ENCODE measurements around the gene HACE1. TPM values are rescaled to one million over a fixed set of nuclear protein-coding genes. Genes with fewer than 3 reads are reported as not detected.

HACE1 gene
- total RNA-seq, 4 donors from 2014 or later = 10.1 to 24.3 (median 14.6) TPM

GRCh38 chr6:104711371-104711770, 148.3 kb downstream of the HACE1 start:
- TF ChIP-seq POLR2AphosphoS5 (IDR thresholded peaks at IDR 0.05) = no peak
- TF ChIP-seq EP300 (IDR thresholded peaks at IDR 0.05; ENCODE audit: low read depth) = no peak
- no peak for TF ChIP-seq CTCF (IDR thresholded peaks at IDR 0.05)
- TF ChIP-seq POLR2A (IDR thresholded peaks at IDR 0.05) = no peak
- H3K27ac ChIP-seq = no peak overlapping the region
- in situ Hi-C loops (cut with MboI; ENCODE audit: low pct_ligation_motif_present in 1 of 4, low pct_unique_long_range_greater_than_20kb in 1 of 4, low sequenced_read_pairs in 3 of 4) (no loop called here), intact Hi-C loops (cut with DNase I; ENCODE audit: low total_unique reads) (no loop called here)
- no peaks in the 10 kb centered on the region for H3K27me3 ChIP-seq
- H3K36me3 ChIP-seq = no peaks in the 10 kb centered on the region
- no peak for DNase-seq
- H3K4me1 ChIP-seq = no peaks in the 10 kb centered on the region
- H3K4me3 ChIP-seq = no peak overlapping the region
- 50% methylated on average over 4 of the region's 4 CpGs; no CpG with 5 or more reads in 1 of the 2 donors for WGBS, 2 donors (ENCODE audit: low coverage in 1 of 2)
- H3K9me3 ChIP-seq = no peaks in the 10 kb centered on the region

DNA sequence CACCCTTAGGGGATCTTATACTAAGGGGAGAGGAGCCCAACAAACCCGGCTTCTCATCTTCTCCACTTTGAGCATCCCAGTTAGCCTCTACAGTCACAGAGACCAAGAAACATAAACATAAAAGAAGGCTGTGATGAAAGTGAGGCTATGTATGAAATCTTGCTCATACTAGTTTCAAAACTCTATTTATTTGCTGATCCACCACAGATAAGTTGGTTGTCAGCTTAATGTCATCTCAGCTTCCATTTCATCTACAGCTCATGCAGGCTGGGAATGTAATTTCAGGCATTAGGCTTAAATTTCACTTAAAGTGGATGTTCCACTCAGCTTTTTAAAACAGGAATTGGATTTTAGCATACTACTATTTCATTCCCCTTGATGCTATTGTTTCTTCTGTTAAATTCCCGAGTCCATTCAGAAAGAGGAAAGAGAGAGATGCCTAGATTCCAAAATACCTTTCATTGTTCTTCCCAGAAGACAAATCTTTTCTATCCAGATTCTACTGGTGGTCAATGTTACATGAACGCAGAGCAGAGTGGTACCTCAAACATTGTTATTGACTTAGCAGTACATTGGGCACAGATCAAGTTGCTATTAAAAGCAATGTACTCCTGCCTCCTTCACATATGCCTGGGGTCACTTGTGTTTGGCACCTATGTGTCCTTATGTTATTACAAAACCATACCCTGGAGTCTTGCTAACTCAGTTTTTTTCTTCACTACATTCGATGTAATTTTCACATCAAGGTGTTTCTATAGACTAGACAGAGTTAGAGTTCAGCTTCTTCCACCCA, 149.0 kb downstream of the HACE1 start:
- in situ Hi-C loops (cut with MboI; ENCODE audit: low pct_ligation_motif_present in 1 of 4, low pct_unique_long_range_greater_than_20kb in 1 of 4, low sequenced_read_pairs in 3 of 4) (no loop called here), intact Hi-C loops (cut with DNase I; ENCODE audit: low total_unique reads) (no loop called here)
- WGBS, 2 donors (ENCODE audit: low coverage in 1 of 2) = 76 to 79% methylated on average over 3 to 4 of the region's 4 CpGs
- no peak for DNase-seq
- TF ChIP-seq POLR2A (IDR thresholded peaks at IDR 0.05) (no peak), CTCF (IDR thresholded peaks at IDR 0.05) (no peak), POLR2AphosphoS5 (IDR thresholded peaks at IDR 0.05) (no peak), EP300 (IDR thresholded peaks at IDR 0.05; ENCODE audit: low read depth) (no peak)
- Histone ChIP-seq H3K27ac (no peak overlapping the region), H3K36me3 (no peaks in the 10 kb centered on the region), H3K4me1 (peaks cover 0 to 2% (median 0%) of the 10 kb centered on the region in 4 donors), H3K27me3 (no peaks in the 10 kb centered on the region), H3K9me3 (no peaks in the 10 kb centered on the region), H3K4me3 (no peak overlapping the region)

DNA sequence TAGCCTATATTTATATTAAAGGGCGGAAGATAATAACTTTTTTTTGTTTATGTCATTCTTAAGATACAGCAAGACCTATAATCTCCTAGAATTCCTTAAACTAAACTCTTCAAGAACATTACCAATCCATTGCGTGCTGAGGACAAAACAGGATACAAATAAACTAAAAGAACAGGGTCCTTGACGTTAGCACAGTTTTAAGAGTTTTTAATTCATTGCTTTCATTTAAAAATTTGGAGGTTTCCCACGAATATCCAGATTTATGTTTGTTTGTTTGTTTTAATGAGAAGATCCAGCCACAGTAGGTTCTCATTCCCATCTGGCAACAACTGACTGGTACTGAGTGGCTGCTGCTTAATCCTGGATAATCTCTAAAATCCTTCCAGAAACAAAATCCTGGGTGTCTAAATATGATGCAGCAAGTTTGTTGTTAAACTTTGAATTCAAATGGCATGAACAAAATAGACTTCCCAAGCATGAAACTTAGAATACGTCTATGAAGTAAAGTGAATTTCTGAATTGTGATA, 153.7 kb downstream of the HACE1 start:
- WGBS, 2 donors (ENCODE audit: low coverage in 1 of 2) = 68 to 70% methylated on average over 5 of the region's 5 CpGs
- H3K27me3 ChIP-seq = no peaks in the 10 kb centered on the region
- no peaks in the 10 kb centered on the region for H3K36me3 ChIP-seq
- intact Hi-C loops (cut with DNase I; ENCODE audit: low total_unique reads) = no loop called here
- H3K4me1 ChIP-seq = peaks cover 0 to 7% (median 0%) of the 10 kb centered on the region in 4 donors
- in situ Hi-C loops (cut with MboI; ENCODE audit: low pct_ligation_motif_present in 1 of 4, low pct_unique_long_range_greater_than_20kb in 1 of 4, low sequenced_read_pairs in 3 of 4) = no loop called here
- no peak overlapping the region for H3K4me3 ChIP-seq
- H3K27ac ChIP-seq = peak overlapping the region in 1 of 4 donors; percentile 5
- TF ChIP-seq EP300 (IDR thresholded peaks at IDR 0.05; ENCODE audit: low read depth) (no peak), CTCF (IDR thresholded peaks at IDR 0.05) (no peak), POLR2AphosphoS5 (IDR thresholded peaks at IDR 0.05) (no peak), POLR2A (IDR thresholded peaks at IDR 0.05) (no peak)
- H3K9me3 ChIP-seq = no peaks in the 10 kb centered on the region
- DNase-seq = no peak

GRCh38 chr6:104705095-104705707, 154.5 kb downstream of the HACE1 start:
- Histone ChIP-seq H3K4me3 (no peak overlapping the region), H3K27me3 (no peaks in the 10 kb centered on the region), H3K9me3 (no peaks in the 10 kb centered on the region), H3K4me1 (peaks cover 0 to 7% (median 0%) of the 10 kb centered on the region in 4 donors), H3K27ac (peak overlapping the region in 2 of 4 donors; percentile 5 to 22), H3K36me3 (no peaks in the 10 kb centered on the region)
- TF ChIP-seq POLR2A (IDR thresholded peaks at IDR 0.05) = no peak
- no peak for TF ChIP-seq POLR2AphosphoS5 (IDR thresholded peaks at IDR 0.05)
- TF ChIP-seq CTCF (IDR thresholded peaks at IDR 0.05) = no peak
- no peak for TF ChIP-seq EP300 (IDR thresholded peaks at IDR 0.05; ENCODE audit: low read depth)
- intact Hi-C loops (cut with DNase I; ENCODE audit: low total_unique reads) = no loop called here
- in situ Hi-C loops (cut with MboI; ENCODE audit: low pct_ligation_motif_present in 1 of 4, low pct_unique_long_range_greater_than_20kb in 1 of 4, low sequenced_read_pairs in 3 of 4) = no loop called here
- WGBS, 2 donors (ENCODE audit: low coverage in 1 of 2) = 49 to 69% methylated on average over 8 of the region's 8 CpGs
- DNase-seq = peak; percentile 14
